ENCODE results near the gene ARID1B. TPM values are rescaled to one million over a fixed set of nuclear protein-coding genes. Genes with fewer than 3 reads are reported as not detected.
A peak's percentile ranks its signal among the peaks of the same experiment; 100 is the strongest.

ARID1B gene
- total and polyA plus RNA-seq, 2 of the 13 experiments (the other 11 are each of a cell fraction or from before 2014, with no cell fraction given), result 20.1 to 32.6 TPM

GRCh38 chr6:156779206-156780094, 2.3 kb downstream of the ARID1B start (continued):
- TF ChIP-seq, protein P1, sequence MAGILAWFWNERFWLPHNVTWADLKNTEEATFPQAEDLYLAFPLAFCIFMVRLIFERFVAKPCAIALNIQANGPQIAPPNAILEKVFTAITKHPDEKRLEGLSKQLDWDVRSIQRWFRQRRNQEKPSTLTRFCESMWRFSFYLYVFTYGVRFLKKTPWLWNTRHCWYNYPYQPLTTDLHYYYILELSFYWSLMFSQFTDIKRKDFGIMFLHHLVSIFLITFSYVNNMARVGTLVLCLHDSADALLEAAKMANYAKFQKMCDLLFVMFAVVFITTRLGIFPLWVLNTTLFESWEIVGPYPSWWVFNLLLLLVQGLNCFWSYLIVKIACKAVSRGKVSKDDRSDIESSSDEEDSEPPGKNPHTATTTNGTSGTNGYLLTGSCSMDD (CRISPR knock-in tag; IDR thresholded peaks at IDR 0.05), result no peak
- TF ChIP-seq HOXA5 (CRISPR knock-in tag; IDR thresholded peaks at IDR 0.05), result 0 out of 2 replicates have a peak, but pooled peaks have one; percentile 8
- TF ChIP-seq ZBTB7B (CRISPR knock-in tag; IDR thresholded peaks at IDR 0.05), result 0 out of 2 replicates have a peak, but pooled peaks have one; percentile 12
- TF ChIP-seq ARNT2 (CRISPR knock-in tag; IDR thresholded peaks at IDR 0.05; ENCODE audit: low read depth), result peak; percentile 12; the same call in 1 of the 2 replicates
- no peak for TF ChIP-seq GFI1 (CRISPR knock-in tag; IDR thresholded peaks at IDR 0.05; ENCODE audit: borderline replicate concordance)
- no peak for TF ChIP-seq PAWR (CRISPR knock-in tag; IDR thresholded peaks at IDR 0.05; ENCODE audit: borderline replicate concordance)
- no peak for TF ChIP-seq FOXP1 (IDR thresholded peaks at IDR 0.05)
- no peak for TF ChIP-seq FOXP1 (CRISPR knock-in tag; IDR thresholded peaks at IDR 0.05)
- peak; percentile 10; the same call in 1 of the 2 replicates for TF ChIP-seq MAX (IDR thresholded peaks at IDR 0.05)
- no peak for TF ChIP-seq RFXANK (CRISPR knock-in tag; IDR thresholded peaks at IDR 0.05)
- no peak for TF ChIP-seq LCORL (IDR thresholded peaks at IDR 0.05)
- 0 out of 2 replicates have a peak, but pooled peaks have one; percentile 46 for TF ChIP-seq LCORL (CRISPR knock-in tag; IDR thresholded peaks at IDR 0.05)
- no peak for TF ChIP-seq XBP1 (CRISPR knock-in tag; IDR thresholded peaks at IDR 0.05)
- no peak for TF ChIP-seq NFAT5 (CRISPR knock-in tag; IDR thresholded peaks at IDR 0.05)
- TF ChIP-seq NFKBIZ (CRISPR knock-in tag; IDR thresholded peaks at IDR 0.05), result no peak
- no peak for TF ChIP-seq HMGA1 (CRISPR knock-in tag; conservative IDR thresholded peaks at IDR 0.05)
- TF ChIP-seq MAF1 (CRISPR knock-in tag; IDR thresholded peaks at IDR 0.05; ENCODE audit: borderline replicate concordance), result no peak
- TF ChIP-seq CTCF (CRISPR knock-in tag; IDR thresholded peaks at IDR 0.05), result no peak
- TF ChIP-seq SMARCE1 (IDR thresholded peaks at IDR 0.05; ENCODE audit: borderline replicate concordance), result no peak
- TF ChIP-seq SCMH1 (CRISPR knock-in tag; IDR thresholded peaks at IDR 0.05; ENCODE audit: borderline replicate concordance), result no peak
- TF ChIP-seq MYC (CRISPR knock-in tag; IDR thresholded peaks at IDR 0.05; ENCODE audit: borderline replicate concordance), result no peak; the same call in 1 of the 2 replicates
- TF ChIP-seq ZNF709 (CRISPR knock-in tag; IDR thresholded peaks at IDR 0.05), result peak; percentile 47; the same call in 1 of the 2 replicates
- no peak for TF ChIP-seq KAT2B (IDR thresholded peaks at IDR 0.05; ENCODE audit: borderline replicate concordance, low read depth, low read length)
- no peak for TF ChIP-seq ZNF432 (CRISPR knock-in tag; IDR thresholded peaks at IDR 0.05; ENCODE audit: borderline replicate concordance)
